HEK293T (cell line): Measurements from ENCODE around the gene SYNGR1.

Experiments used
- CTCF ChIA-PET: fragments of 350-600 bp; formaldehyde crosslinking; extraction: SDS; loops from one replicate; lab custom pipeline; 2021; ENCODE audit warnings: antibody characterized with exemption, inconsistent platforms; lab: Yijun Ruan, JAX
- POLR2A ChIA-PET: fragments of 350-600 bp; formaldehyde crosslinking; extraction: SDS; loops from one replicate; lab custom pipeline; 2020; ENCODE audit warnings: antibody characterized with exemption, inconsistent platforms; lab: Yijun Ruan, JAX
- DNase-seq: peaks from one replicate; pipeline ENCODE4 v3.0.0; 2012; ENCODE audit warnings: mixed read lengths; ENCODE audit errors: extremely low spot score
- ARNT ChIP-seq: fragments of 450-650 bp; IDR thresholded peaks from 2 replicates; pipeline ENCODE4 v1.6.1; 2017; ENCODE audit warnings: mild to moderate bottlenecking
- BHLHE40 ChIP-seq: fragments of 450-650 bp; IDR thresholded peaks from 2 replicates; pipeline ENCODE4 v1.6.1; 2016; ENCODE audit warnings: mild to moderate bottlenecking, moderate library complexity, borderline replicate concordance
- CTBP1 ChIP-seq: fragments of 450-650 bp; IDR thresholded peaks from 2 replicates; pipeline ENCODE4 v1.6.1; 2016; ENCODE audit warnings: borderline replicate concordance
- ELF4 ChIP-seq: fragments of 450-650 bp; IDR thresholded peaks from 2 replicates; pipeline ENCODE4 v1.6.1; 2017; ENCODE audit warnings: antibody characterized with exemption
- FOXA1 ChIP-seq: fragments of 450-650 bp; IDR thresholded peaks from 2 replicates; pipeline ENCODE4 v1.6.1; 2016; ENCODE audit warnings: mild to moderate bottlenecking
- FOXK2 ChIP-seq: fragments of 450-650 bp; IDR thresholded peaks from 2 replicates; pipeline ENCODE4 v1.6.1; 2016; ENCODE audit warnings: mild to moderate bottlenecking
- FOXM1 ChIP-seq: fragments of 450-650 bp; IDR thresholded peaks from 2 replicates; pipeline ENCODE4 v1.6.1; 2017; ENCODE audit warnings: mild to moderate bottlenecking, borderline replicate concordance
- HDGF ChIP-seq: fragments of 450-650 bp; IDR thresholded peaks from 2 replicates; pipeline ENCODE4 v1.6.1; 2017; ENCODE audit warnings: antibody characterized with exemption, borderline replicate concordance
- L3MBTL2 ChIP-seq: fragments of 450-650 bp; conservative IDR thresholded peaks from 2 replicates; pipeline ENCODE4 v1.6.1; 2016; ENCODE audit warnings: mild to moderate bottlenecking
- LEF1 ChIP-seq: fragments of 450-650 bp; IDR thresholded peaks from 2 replicates; pipeline ENCODE4 v1.6.1; 2017; ENCODE audit warnings: mild to moderate bottlenecking, borderline replicate concordance
- NFRKB ChIP-seq: fragments of 450-650 bp; IDR thresholded peaks from 2 replicates; pipeline ENCODE4 v1.6.1; 2016; ENCODE audit warnings: mild to moderate bottlenecking, moderate library complexity
- PKNOX1 ChIP-seq: fragments of 450-650 bp; IDR thresholded peaks from 2 replicates; pipeline ENCODE4 v1.6.1; 2016
- SP1 ChIP-seq: fragments of 450-650 bp; IDR thresholded peaks from 2 replicates; pipeline ENCODE4 v1.6.1; 2017
- SUZ12 ChIP-seq: fragments of 450-650 bp; IDR thresholded peaks from 2 replicates; pipeline ENCODE4 v1.6.1; 2016; ENCODE audit warnings: mild to moderate bottlenecking
- TARDBP ChIP-seq: fragments of 450-650 bp; IDR thresholded peaks from 2 replicates; pipeline ENCODE4 v1.6.1; 2016
- ZNF384 ChIP-seq: fragments of 450-650 bp; IDR thresholded peaks from 2 replicates; pipeline ENCODE4 v1.6.1; 2016

SYNGR1 gene

GRCh38 chr22:39434243-39434653, 84.5 kb downstream of the SYNGR1 start:
- TF ChIP-seq FOXM1 (no peak), FOXK2 (no peak), TARDBP (no peak), ARNT (no peak), ELF4 (no peak)
- POLR2A ChIA-PET = interaction anchor here (1.0 to 1.7 kb wide), 4 partner anchors 37 to 116 kb away, joined by 3 to 6 read pairs (median 4); partner anchors contain the start of genes ATF4 and RPL3
- DNase-seq = no peak
- CTCF ChIA-PET = no interaction called here

- ChIA-PET CTCF (no interaction called here), POLR2A (interaction anchor here (1.0 to 1.7 kb wide), 4 partner anchors 19 to 115 kb away, joined by 3 to 6 read pairs (median 4); partner anchors contain the start of genes ATF4 and RPL3)
- no peak for DNase-seq
- TF ChIP-seq TARDBP (no peak), ELF4 (no peak), SUZ12 (no peak), CTBP1 (no peak), BHLHE40 (no peak), NFRKB (no peak), L3MBTL2 (no peak), SP1 (no peak), ARNT (no peak), LEF1 (no peak), FOXM1 (no peak), PKNOX1 (no peak), ZNF384 (no peak), FOXK2 (no peak), FOXA1 (no peak), HDGF (no peak)
These were observed 84.9 kb downstream of the SYNGR1 start for GRCh38 chr22:39434721-39435120.
